H1 (cell line): Measurements from ENCODE around the gene ABHD12. TPM values are rescaled to one million over a fixed set of nuclear protein-coding genes. Genes with fewer than 3 reads are reported as not detected.

Source experiments
- CTCF ChIA-PET: fragments of 300-600 bp; sonication (Branson Sonifier 250); formaldehyde crosslinking; loops from one replicate; lab custom pipeline; 2021; ENCODE audit not compliant: partially characterized antibody; lab: Charles Lee
- POLR2A ChIA-PET: fragments of 300-600 bp; sonication (Branson Sonifier 250); formaldehyde crosslinking; loops from one replicate; lab custom pipeline; 2021; ENCODE audit warnings: inconsistent platforms; ENCODE audit not compliant: partially characterized antibody; lab: Charles Lee
- DNase-seq, 2 experiments: peaks; one replicate each; pipeline versions ENCODE4 v3.0.0 to v3.0.0-alpha.2; 2010 to 2022; ENCODE audit warnings: low spot score in 2 of 2, low read depth in 1 of 2, mixed read lengths in 1 of 2
- FAIRE-seq: peaks from 2 replicates; lab custom pipeline; 2011; peaks lifted over from hg19 to GRCh38; lab: Jason Lieb, UNC
- H2AFZ ChIP-seq: 2 replicates; pipeline ENCODE4 v1.8.1; 2012; ENCODE audit warnings: low read length, inconsistent platforms
- H2AK5ac ChIP-seq: 2 replicates; pipeline ENCODE4 v1.6.1; 2013; ENCODE audit warnings: low read depth, low read length
- H2BK120ac ChIP-seq: replicated peaks from 2 replicates; pipeline ENCODE3; 2013; ENCODE audit warnings: low read depth, low read length, inconsistent platforms
- H2BK12ac ChIP-seq: 2 replicates; pipeline ENCODE4 v1.6.1; 2013; ENCODE audit warnings: low read depth, low read length
- H2BK15ac ChIP-seq: 2 replicates; pipeline ENCODE4 v1.6.1; 2013; ENCODE audit warnings: low read length
- H2BK20ac ChIP-seq: 2 replicates; pipeline ENCODE4 v1.6.1; 2013; ENCODE audit warnings: low read length
- H2BK5ac ChIP-seq: 2 replicates; pipeline ENCODE4 v1.6.1; 2013; ENCODE audit warnings: low read depth, low read length
- H3K14ac ChIP-seq: 2 replicates; pipeline ENCODE4 v1.6.1; 2013; ENCODE audit warnings: inconsistent platforms; ENCODE audit not compliant: insufficient read length
- H3K18ac ChIP-seq: 2 replicates; pipeline ENCODE4 v1.6.1; 2013; ENCODE audit warnings: low read length; ENCODE audit errors: extremely low read depth
- H3K23ac ChIP-seq: 2 replicates; pipeline ENCODE4 v1.6.1; 2013; ENCODE audit warnings: inconsistent platforms; ENCODE audit not compliant: insufficient read length
- H3K23me2 ChIP-seq: 2 replicates; pipeline ENCODE4 v1.6.1; 2013; ENCODE audit warnings: low read depth, low read length
- H3K27ac ChIP-seq: 2 replicates; pipeline ENCODE4 v1.6.1; 2011; ENCODE audit warnings: low read depth, low read length, inconsistent platforms
- H3K27me3 ChIP-seq, 4 experiments: replicated peaks in 1 of 4; 1 replicate in 1 of 4; 2 replicates in 3 of 4; pipeline versions ENCODE4 v1.6.1 to v1.8.1; 2011 to 2013; ENCODE audit warnings: low read length in 3 of 4, mild to moderate bottlenecking in 3 of 4, inconsistent platforms in 2 of 4, mixed read lengths in 2 of 4, moderate library complexity in 1 of 4; ENCODE audit not compliant: control insufficient read depth in 3 of 4, insufficient read depth in 3 of 4; ENCODE audit errors: extremely low read depth in 1 of 4
- H3K36me3 ChIP-seq, 4 experiments: 2 replicates each; pipeline versions ENCODE4 v1.6.1 to v1.8.1; 2011 to 2013; ENCODE audit warnings: mild to moderate bottlenecking in 4 of 4, low read length in 3 of 4, moderate library complexity in 2 of 4, control low read depth in 1 of 4, inconsistent platforms in 1 of 4; ENCODE audit not compliant: insufficient read depth in 4 of 4, control insufficient read depth in 2 of 4
- H3K4ac ChIP-seq: replicated peaks from 2 replicates; pipeline ENCODE3; 2013; ENCODE audit warnings: low read length, low read depth, mixed read lengths, inconsistent platforms; ENCODE audit not compliant: insufficient read length
- H3K4me1 ChIP-seq, 4 experiments: replicated peaks in 1 of 4; 1 replicate in 1 of 4; 2 replicates in 3 of 4; pipeline versions ENCODE4 v1.6.1 to v1.8.1; 2011 to 2013; ENCODE audit warnings: low read length in 3 of 4, inconsistent platforms in 2 of 4, mixed read lengths in 1 of 4; ENCODE audit not compliant: insufficient read depth in 4 of 4, control insufficient read depth in 3 of 4
- H3K4me2 ChIP-seq, 2 experiments: 2 replicates each; pipeline versions ENCODE4 v1.6.1 to v1.8.1; 2011 to 2013; ENCODE audit warnings: low read depth in 2 of 2, low read length in 2 of 2, control low read depth in 1 of 2, inconsistent platforms in 1 of 2, mild to moderate bottlenecking in 1 of 2; ENCODE audit not compliant: insufficient read depth in 1 of 2
- H3K4me3 ChIP-seq, 4 experiments: fragments of 200-600, 300-600 bp in 1 of 4; sonication (generic), shearing (Covaris generic), sonication (Bioruptor Twin) in 1 of 4; 2 replicates each; pipeline versions ENCODE4 v1.5.1 to v1.8.1; 2011 to 2016; ENCODE audit warnings: low read length in 4 of 4, low read depth in 3 of 4, control low read depth in 2 of 4, inconsistent platforms in 2 of 4, mild to moderate bottlenecking in 2 of 4, mixed read lengths in 1 of 4, moderate library complexity in 1 of 4; ENCODE audit not compliant: insufficient read depth in 2 of 4; ENCODE audit errors: extremely low read depth in 1 of 4
- H3K56ac ChIP-seq: replicated peaks from 2 replicates; pipeline ENCODE3; 2013; ENCODE audit warnings: low read depth, mild to moderate bottlenecking, mixed read lengths, low read length, inconsistent platforms; ENCODE audit not compliant: insufficient read length
- H3K79me1 ChIP-seq: 2 replicates; pipeline ENCODE4 v1.6.1; 2013; ENCODE audit warnings: low read depth, low read length, control low read depth
- H3K79me2 ChIP-seq, 2 experiments: 2 replicates each; pipeline versions ENCODE4 v1.6.1 to v1.8.1; 2012 to 2013; ENCODE audit warnings: low read length in 2 of 2, mild to moderate bottlenecking in 2 of 2, inconsistent platforms in 1 of 2; ENCODE audit not compliant: insufficient read depth in 2 of 2, control insufficient read depth in 1 of 2
- H3K9ac ChIP-seq, 4 experiments: replicated peaks in 1 of 4; 1 replicate in 1 of 4; 2 replicates in 3 of 4; pipeline versions ENCODE4 v1.6.1 to v1.8.1; 2011 to 2013; ENCODE audit warnings: low read depth in 3 of 4, low read length in 3 of 4, control low read depth in 2 of 4, mild to moderate bottlenecking in 2 of 4, moderate library complexity in 2 of 4, inconsistent platforms in 1 of 4; ENCODE audit errors: extremely low read depth in 1 of 4
- H3K9me3 ChIP-seq, 2 experiments: 2 replicates each; pipeline versions ENCODE4 v1.6.1 to v1.8.1; 2012 to 2013; ENCODE audit warnings: mild to moderate bottlenecking in 2 of 2, moderate library complexity in 2 of 2, control low read depth in 1 of 2, inconsistent platforms in 1 of 2, low read depth in 1 of 2, low read length in 1 of 2, mixed read lengths in 1 of 2; ENCODE audit not compliant: insufficient read depth in 2 of 2
- H4K20me1 ChIP-seq, 2 experiments: replicated peaks in 1 of 2; 2 replicates each; pipeline versions ENCODE3 to v1.8.1; 2011 to 2013; ENCODE audit warnings: inconsistent platforms in 2 of 2, low read length in 2 of 2, mild to moderate bottlenecking in 1 of 2; ENCODE audit not compliant: insufficient read depth in 2 of 2, control insufficient read depth in 1 of 2
- H4K5ac ChIP-seq: 2 replicates; pipeline ENCODE4 v1.6.1; 2013; ENCODE audit warnings: low read length, low read depth, mixed read lengths, inconsistent platforms; ENCODE audit not compliant: insufficient read length
- H4K8ac ChIP-seq: 2 replicates; pipeline ENCODE4 v1.8.0; 2013; ENCODE audit warnings: mild to moderate bottlenecking, moderate library complexity, low read length, inconsistent platforms; ENCODE audit not compliant: insufficient read depth; ENCODE audit errors: extremely low read depth
- H4K91ac ChIP-seq: replicated peaks from 2 replicates; pipeline ENCODE3; 2013; ENCODE audit warnings: low read length, mixed read lengths, inconsistent platforms; ENCODE audit not compliant: insufficient read length
- HDAC2 ChIP-seq, 2 experiments: fragments of 300-600 bp in 1 of 2; sonication (generic) in 1 of 2; IDR thresholded peaks; 2 replicates each; pipeline ENCODE4 v1.6.1; 2011 to 2012; ENCODE audit warnings: low read depth in 2 of 2, low read length in 2 of 2, mild to moderate bottlenecking in 2 of 2, moderate library complexity in 2 of 2, borderline replicate concordance in 1 of 2, inconsistent platforms in 1 of 2
- HDAC6 ChIP-seq: IDR thresholded peaks from one replicate; pipeline ENCODE4 v1.7.1; 2012; ENCODE audit warnings: low read depth, mild to moderate bottlenecking, inconsistent platforms, low read length, moderate library complexity
- SIN3A ChIP-seq, 2 experiments: IDR thresholded peaks in 1 of 2; conservative IDR thresholded peaks in 1 of 2; 2 replicates each; pipeline ENCODE4 v1.6.1; 2011 to 2012; ENCODE audit warnings: low read length in 2 of 2, improper control_type of control experiment in 1 of 2, low read depth in 1 of 2, mild to moderate bottlenecking in 1 of 2
- WGBS, 2 experiments: shearing (Covaris generic) in 1 of 2; methylation state at CpG; one replicate each; pipeline versions ENCODE4 v1.1.6 to v1.1.7; 2013 to 2015; ENCODE audit warnings: low lambda C conversion rate in 2 of 2, mixed read lengths in 2 of 2, inconsistent platforms in 1 of 2, low coverage in 1 of 2, missing lambda C conversion rate in 1 of 2; ENCODE audit not compliant: insufficient replicate concordance in 2 of 2, insufficient coverage in 1 of 2, insufficient read length in 1 of 2; ENCODE audit errors: extremely low coverage in 1 of 2, missing lambda C conversion rate in 1 of 2; 5-methylcytosine and 5-hydroxymethylcytosine counted together
- polyA plus RNA-seq, 7 experiments: library from polyadenylated mRNA; depleted of rRNA in 3 of 7; stranded (reverse) in 5 of 7; unstranded in 2 of 7; fragments of >200 nt in 5 of 7; fragments of 200-250 nt in 2 of 7; gene quantifications; 1 replicate in 5 of 7; 2 replicates in 1 of 7; 4 replicates in 1 of 7; pipeline versions ENCODE4 v1.2.1 to v1.2.3, GENCODE V29; 2011 to 2013; ENCODE audit warnings: missing spikeins in 2 of 7, mixed read lengths in 2 of 7
- total RNA-seq: library from RNA; stranded (reverse); fragmentation: NEBNext Ultra II Directional; extraction: Animal tissue kit (Norgen Biotek cat#: 25700); gene quantifications from 2 replicates; pipeline ENCODE4 v1.2.1, GENCODE V29; 2021
- TF ChIP-seq, protein P1 (sequence below): IDR thresholded peaks from 2 replicates; pipeline ENCODE4 v1.6.1; 2012; ENCODE audit warnings: inconsistent platforms

The ABHD12 gene
- total and polyA plus RNA-seq, 2 of the 8 experiments (the other 6 are each of a cell fraction or from before 2014, with no cell fraction given): 31.3 to 59.5 TPM

DNA sequence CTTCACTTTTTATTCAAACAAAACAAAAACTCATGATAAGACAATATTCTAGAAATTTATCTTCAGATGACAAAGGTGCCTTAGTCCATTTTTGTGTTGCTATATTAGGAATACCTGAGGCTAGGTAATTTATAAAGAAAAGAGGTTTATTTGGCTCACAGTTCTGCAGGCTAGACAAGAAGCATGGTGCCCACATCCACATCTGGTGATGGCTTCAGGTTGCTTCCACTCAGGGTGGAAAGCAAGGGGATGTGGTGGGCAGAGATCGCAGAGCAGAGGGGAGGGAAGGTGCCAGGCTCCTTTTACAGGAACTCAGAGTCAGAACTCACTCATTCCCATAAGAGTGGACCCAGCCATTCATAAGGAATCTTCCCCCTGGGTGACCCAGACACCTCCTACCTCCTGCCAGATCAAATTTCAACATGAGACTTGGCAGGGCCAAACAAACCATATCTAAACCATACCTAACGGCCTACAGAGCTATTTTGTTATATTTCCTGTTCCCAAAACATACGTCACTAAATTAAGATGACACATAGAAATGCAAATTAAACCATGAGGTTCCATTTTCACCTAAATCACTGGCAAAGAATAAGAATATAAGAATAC lies 26.4 kb downstream of the ABHD12 start:
- CTCF ChIA-PET: interaction anchor here (0.6 to 1.3 kb wide), 8 partner anchors 9 to 68 kb away, joined by 3 to 6 read pairs (median 3); no protein-coding TSS in a partner anchor

More for the DNA sequence above, 26.4 kb downstream of the ABHD12 start:
- Histone ChIP-seq H3K4ac (no peak overlapping the region), H4K91ac (no peak overlapping the region), H2BK15ac (no peak overlapping the region), H3K23ac (no peak overlapping the region), H3K18ac (no peak overlapping the region), H3K4me2 (peak overlapping the region in 1 of 2 experiments; percentile 11; a peak in 1 of 4 replicates), H3K14ac (no peak overlapping the region), H3K27me3 (no peaks in the 10 kb centered on the region), H3K79me2 (peaks cover 0 to 84% of the 10 kb centered on the region in 2 experiments; a peak in 3 of 4 replicates), H2BK120ac (no peak overlapping the region), H2BK20ac (0 out of 2 replicates have a peak overlapping the region, but pooled peaks have one; percentile 9), H2BK12ac (no peak overlapping the region), H3K79me1 (no peaks in the 10 kb centered on the region; the same call in 1 of the 2 replicates), H3K9ac (no peak overlapping the region), H3K56ac (no peak overlapping the region), H3K9me3 (peaks cover 0 to 5% of the 10 kb centered on the region in 2 experiments; a peak in 1 of 4 replicates), H4K8ac (no peak overlapping the region), H2BK5ac (no peak overlapping the region), H3K4me3 (0 out of 8 replicates have a peak overlapping the region, but pooled peaks of 1 of the 4 experiments have one; percentile 1), H3K27ac (no peak overlapping the region), H3K4me1 (no peaks in the 10 kb centered on the region; a peak in 3 of 7 replicates), H2AK5ac (no peak overlapping the region), H2AFZ (no peak overlapping the region), H4K5ac (no peak overlapping the region), H3K36me3 (no peaks in the 10 kb centered on the region), H4K20me1 (no peaks in the 10 kb centered on the region), H3K23me2 (no peaks in the 10 kb centered on the region)
- POLR2A ChIA-PET: no interaction called here
- TF ChIP-seq HDAC6 (no peak), HDAC2 (IDR thresholded peaks at IDR 0.05; ENCODE audit: borderline replicate concordance in 1 of 2, low read depth in 2 of 2, low read length in 2 of 2) (no peak), SIN3A (conservative IDR thresholded peaks at IDR 0.05 in 1 of 2, IDR thresholded peaks at IDR 0.05 in 1 of 2; ENCODE audit: low read depth in 1 of 2, low read length in 2 of 2) (no peak)
- TF ChIP-seq, protein P1, sequence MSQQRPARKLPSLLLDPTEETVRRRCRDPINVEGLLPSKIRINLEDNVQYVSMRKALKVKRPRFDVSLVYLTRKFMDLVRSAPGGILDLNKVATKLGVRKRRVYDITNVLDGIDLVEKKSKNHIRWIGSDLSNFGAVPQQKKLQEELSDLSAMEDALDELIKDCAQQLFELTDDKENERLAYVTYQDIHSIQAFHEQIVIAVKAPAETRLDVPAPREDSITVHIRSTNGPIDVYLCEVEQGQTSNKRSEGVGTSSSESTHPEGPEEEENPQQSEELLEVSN: no peak
- FAIRE-seq (no peak), DNase-seq (no peak)
- 80% methylated on average over 3 of the region's 3 CpGs; no CpG with 5 or more reads in 1 of the 2 experiments for WGBS, 2 experiments
